ENCODE results near the gene RUFY3.

Gene RUFY3

GRCh38 chr4:70849291-70849690, 127.5 kb downstream of the RUFY3 start:
- Histone ChIP-seq H3K4me1 (ENCODE audit: low read depth, poor library complexity, severe bottlenecking) (no peaks in the 10 kb centered on the region), H3K4me2 (no peak overlapping the region), H3K27ac (no peak overlapping the region), H3K4me3 (IDR thresholded peaks at IDR 0.05; ENCODE audit: insufficient read depth, low read depth, low read length) (no peak overlapping the region), H3K36me3 (ENCODE audit: insufficient read depth) (no peaks in the 10 kb centered on the region), H3K27me3 (ENCODE audit: insufficient read depth, low read depth) (no peaks in the 10 kb centered on the region), H4K20me1 (ENCODE audit: insufficient read depth) (no peaks in the 10 kb centered on the region), H2AFZ (ENCODE audit: low read depth) (no peak overlapping the region), H3K9ac (no peak overlapping the region), H3K79me2 (ENCODE audit: insufficient read depth, low read depth) (no peaks in the 10 kb centered on the region)
- TF ChIP-seq CTCF (conservative IDR thresholded peaks at IDR 0.05; ENCODE audit: low read depth, low read length): no peak

GRCh38 chr4:70855464-70855863, 133.7 kb downstream of the RUFY3 start:
- Histone ChIP-seq H2AFZ (ENCODE audit: low read depth) (no peak overlapping the region), H4K20me1 (ENCODE audit: insufficient read depth) (no peaks in the 10 kb centered on the region)

More at GRCh38 chr4:70855464-70855863, 133.7 kb downstream of the RUFY3 start:
- H3K79me2 ChIP-seq (ENCODE audit: insufficient read depth, low read depth): no peaks in the 10 kb centered on the region
- H3K9ac ChIP-seq: no peak overlapping the region
- no peaks in the 10 kb centered on the region for H3K4me1 ChIP-seq (ENCODE audit: low read depth, poor library complexity, severe bottlenecking)
- H3K4me3 ChIP-seq (IDR thresholded peaks at IDR 0.05; ENCODE audit: insufficient read depth, low read depth, low read length): no peak overlapping the region
- H3K27ac ChIP-seq: no peak overlapping the region
- TF ChIP-seq CTCF (conservative IDR thresholded peaks at IDR 0.05; ENCODE audit: low read depth, low read length): no peak
- no peaks in the 10 kb centered on the region for H3K27me3 ChIP-seq (ENCODE audit: insufficient read depth, low read depth)
- no peaks in the 10 kb centered on the region for H3K36me3 ChIP-seq (ENCODE audit: insufficient read depth)
- no peak overlapping the region for H3K4me2 ChIP-seq
